ENCODE measurements around the gene SNAP23. TPM values are rescaled to one million over a fixed set of nuclear protein-coding genes. Genes with fewer than 3 reads are reported as not detected.

The SNAP23 gene
- 69.4 TPM for total RNA-seq

- peak; percentile 97 for DNase-seq
Observed at GRCh38 chr15:42495361-42496212, at the start of gene SNAP23. Gene SNAP23 (plus strand): TSS chr15:42495634. CDS start chr15:42511847, 16,213 bp downstream.

DNA sequence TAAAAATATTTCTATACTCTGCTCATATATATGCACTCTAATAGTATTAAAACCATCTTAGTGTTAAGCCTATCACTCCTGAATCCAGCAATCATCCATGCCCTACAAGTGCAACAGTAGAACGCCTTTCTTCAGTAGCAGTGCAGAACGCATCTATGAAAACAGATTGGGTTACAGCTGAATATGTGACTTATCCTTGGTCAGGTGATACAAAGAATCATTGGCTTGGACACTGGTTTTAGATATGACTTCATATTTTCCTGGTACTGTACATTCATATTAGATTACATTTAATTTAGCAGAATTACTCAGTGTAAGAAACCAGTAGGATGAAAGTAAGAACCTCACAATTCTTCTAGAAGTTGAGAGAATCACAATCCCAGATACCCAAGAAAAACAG is 47.8 kb upstream of the SNAP23 start:
- DNase-seq: no peak

DNA sequence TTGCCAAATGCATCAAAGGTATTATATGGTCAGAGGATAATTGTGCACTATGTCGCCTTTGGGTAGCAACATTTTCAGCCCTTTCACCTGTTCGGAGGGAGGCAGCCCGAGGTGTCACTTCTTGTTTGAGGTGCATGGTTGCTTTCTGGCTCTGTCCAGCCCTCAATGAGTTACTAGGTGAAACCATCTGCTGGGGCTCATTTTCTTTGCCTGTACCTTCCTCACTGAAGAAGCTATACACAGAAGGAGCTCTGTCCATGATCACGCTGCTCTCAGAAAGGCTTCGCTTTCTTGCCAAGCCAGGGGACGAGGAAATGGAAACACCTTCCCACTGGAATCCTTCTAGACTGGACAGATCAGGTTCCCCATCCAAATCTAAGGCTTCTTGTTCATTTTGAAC is 47.2 kb upstream of the SNAP23 start:
- no peak for DNase-seq

DNA sequence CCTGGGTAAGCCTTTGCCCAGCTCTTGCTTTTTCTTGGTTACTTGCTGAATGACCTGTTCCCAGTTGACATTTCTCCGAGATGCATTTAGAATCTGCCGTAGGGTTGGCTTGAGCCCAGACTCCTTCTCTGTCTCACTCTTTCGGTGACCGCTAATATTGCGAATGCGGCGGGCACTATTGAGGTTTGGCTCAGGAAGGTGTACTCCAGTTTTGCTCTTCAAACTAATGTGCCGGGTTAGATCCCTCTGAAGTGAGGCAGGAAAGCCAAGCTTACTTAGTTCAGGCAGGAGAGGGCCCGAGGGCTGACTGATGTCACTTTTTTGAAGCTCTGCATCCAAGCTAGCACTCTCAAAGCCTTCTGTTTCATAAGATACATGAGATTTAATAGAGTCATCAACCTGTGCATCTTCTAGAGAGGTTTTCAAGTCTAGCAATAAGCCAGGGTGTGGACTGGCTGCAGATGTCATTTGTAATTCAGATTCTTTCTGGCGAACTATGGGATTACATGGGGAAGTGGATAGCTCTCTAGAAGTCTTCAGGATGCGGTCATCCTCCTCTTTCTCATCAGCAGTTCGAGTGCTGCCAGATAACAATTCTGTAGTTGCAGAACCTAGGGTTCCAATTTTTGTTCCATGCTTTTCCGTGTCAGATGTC is 45.5 kb upstream of the SNAP23 start:
- no peak for DNase-seq

GRCh38 chr15:42450425-42450790 is 45.0 kb upstream of the SNAP23 start:
- no peak for DNase-seq

GRCh38 chr15:42453826-42454225 is 41.6 kb upstream of the SNAP23 start:
- DNase-seq: no peak

- DNase-seq: no peak
Observed at GRCh38 chr15:42456531-42456930, 38.9 kb upstream of the SNAP23 start.

GRCh38 chr15:42456971-42457370 is 38.5 kb upstream of the SNAP23 start:
- peak; percentile 61 for DNase-seq

DNA sequence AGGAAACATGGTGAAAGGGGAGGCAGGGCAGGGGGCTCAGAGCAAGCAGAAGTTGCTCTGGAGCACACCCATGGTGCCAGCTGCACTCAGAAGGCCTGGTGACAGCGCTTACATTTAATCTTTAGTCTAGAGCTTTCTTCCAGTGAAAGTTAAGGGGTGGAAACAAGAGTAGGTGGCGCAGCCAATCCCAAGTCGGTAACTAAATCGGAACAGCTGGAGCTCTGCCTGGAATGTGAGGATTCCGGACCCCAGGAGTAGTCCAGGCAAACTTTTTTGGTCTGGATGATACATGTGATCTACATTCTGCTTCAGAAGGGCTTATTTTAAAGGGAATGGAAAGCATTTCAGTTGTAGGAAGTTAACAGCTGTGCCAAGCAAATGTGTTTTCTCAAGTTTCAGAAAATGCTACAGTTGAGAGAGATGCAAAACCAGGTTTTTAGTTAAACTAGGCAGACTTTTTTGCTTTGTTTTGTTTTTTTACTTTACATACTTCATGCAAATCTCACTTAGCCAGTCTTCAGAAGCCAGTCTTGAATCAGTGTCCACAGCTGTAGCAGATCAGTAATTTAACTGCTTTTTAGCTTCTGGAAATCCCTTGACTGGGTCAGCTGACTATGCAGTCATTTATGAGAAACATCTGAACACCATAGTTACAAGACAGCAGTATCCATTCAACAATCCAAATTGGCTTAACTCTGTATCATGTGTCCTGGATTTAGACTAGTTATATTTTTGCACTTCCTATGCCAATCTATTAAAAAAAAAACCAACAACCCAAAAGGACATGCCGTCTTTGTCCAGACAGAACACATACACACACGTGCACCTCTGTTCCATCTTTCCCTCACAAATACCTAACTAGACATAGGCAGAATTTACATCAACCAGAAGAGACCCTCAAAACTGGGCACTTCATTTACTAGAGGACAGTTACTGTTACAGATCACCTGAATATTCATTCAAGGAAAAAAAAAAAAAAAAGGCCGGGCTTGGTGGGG is 37.7 kb upstream of the SNAP23 start:
- peak; percentile 99 for DNase-seq

DNA sequence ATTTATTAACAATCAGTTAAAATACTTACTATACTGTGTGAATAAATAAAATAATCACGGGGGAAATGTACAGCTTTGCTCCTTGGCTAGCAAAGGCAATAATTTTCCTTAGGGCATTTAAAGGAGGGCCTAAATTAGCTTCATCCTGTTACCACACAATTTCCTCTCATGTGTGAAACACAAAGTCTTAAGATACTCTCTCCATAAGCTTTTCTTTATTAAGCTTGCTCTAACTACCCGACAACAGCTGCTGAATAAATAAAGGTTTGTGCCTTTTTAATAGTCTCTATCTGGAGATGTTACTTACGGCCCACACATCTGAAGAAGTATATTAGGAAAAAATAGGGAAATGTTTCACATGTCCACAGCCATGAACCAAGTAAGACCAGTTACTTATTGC is 34.2 kb upstream of the SNAP23 start:
- DNase-seq: no peak

- DNase-seq: no peak
Observed at GRCh38 chr15:42465520-42466259, 29.7 kb upstream of the SNAP23 start.

- no peak for DNase-seq
Observed at GRCh38 chr15:42471002-42471401, 24.4 kb upstream of the SNAP23 start.

DNA sequence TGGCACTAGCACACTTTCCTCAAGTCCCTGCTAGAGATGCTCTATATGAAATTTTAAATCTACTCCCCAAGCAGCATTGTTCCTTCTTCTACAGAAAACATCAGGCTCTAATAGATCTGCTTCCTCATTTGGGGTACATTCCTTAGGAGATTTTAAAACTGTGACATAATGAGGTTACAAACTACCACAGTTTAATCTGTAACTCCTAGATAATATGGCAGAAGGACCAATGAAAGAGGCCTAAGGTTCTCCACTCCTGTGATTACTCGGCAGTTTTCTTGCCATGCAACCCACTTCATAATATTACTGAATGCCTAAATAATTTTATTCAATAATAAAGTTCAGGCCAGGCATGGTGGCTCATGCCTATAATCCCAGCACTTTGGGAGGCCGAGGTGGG is 20.6 kb upstream of the SNAP23 start:
- no peak for DNase-seq

DNA sequence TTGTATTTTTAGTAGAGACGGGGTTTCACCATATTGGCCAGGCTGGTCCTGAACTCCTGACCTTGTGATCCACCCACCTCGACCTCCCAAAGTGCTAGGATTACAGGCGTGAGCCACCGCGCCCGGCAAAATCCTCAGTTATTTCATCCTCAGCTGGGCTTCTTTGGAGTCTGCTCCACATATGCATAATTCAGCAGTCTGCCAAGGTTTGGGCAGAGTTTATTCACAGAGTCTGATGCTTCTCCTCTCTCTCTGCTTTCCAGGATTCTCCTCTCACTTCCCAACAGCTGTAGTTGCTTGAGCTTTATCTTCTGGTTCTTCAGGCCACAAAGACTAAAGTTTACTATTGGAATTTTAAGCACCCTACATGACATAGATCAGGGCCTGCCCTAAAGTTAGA is 12.7 kb upstream of the SNAP23 start:
- DNase-seq: no peak

- DNase-seq: no peak
Observed at GRCh38 chr15:42483677-42484076, 11.8 kb upstream of the SNAP23 start.

DNA sequence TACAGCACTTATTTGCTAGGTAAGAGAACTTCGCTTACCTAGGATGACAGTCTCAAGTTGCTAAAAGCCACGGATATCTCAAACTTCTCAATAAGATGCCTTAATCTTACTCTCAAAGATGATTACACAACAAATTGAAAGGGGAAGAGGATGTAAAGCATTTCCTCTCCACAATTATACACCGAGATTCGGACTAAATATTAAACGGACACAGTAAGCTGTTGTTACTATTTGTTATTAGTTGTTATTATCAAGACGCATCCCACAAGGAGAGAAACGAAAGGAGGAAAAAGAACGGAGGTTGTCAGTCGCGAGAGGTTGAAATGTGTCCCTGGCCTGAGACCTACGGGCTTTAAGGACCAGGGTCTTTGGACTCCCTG is 5.2 kb upstream of the SNAP23 start:
- peak; percentile 45 for DNase-seq

DNA sequence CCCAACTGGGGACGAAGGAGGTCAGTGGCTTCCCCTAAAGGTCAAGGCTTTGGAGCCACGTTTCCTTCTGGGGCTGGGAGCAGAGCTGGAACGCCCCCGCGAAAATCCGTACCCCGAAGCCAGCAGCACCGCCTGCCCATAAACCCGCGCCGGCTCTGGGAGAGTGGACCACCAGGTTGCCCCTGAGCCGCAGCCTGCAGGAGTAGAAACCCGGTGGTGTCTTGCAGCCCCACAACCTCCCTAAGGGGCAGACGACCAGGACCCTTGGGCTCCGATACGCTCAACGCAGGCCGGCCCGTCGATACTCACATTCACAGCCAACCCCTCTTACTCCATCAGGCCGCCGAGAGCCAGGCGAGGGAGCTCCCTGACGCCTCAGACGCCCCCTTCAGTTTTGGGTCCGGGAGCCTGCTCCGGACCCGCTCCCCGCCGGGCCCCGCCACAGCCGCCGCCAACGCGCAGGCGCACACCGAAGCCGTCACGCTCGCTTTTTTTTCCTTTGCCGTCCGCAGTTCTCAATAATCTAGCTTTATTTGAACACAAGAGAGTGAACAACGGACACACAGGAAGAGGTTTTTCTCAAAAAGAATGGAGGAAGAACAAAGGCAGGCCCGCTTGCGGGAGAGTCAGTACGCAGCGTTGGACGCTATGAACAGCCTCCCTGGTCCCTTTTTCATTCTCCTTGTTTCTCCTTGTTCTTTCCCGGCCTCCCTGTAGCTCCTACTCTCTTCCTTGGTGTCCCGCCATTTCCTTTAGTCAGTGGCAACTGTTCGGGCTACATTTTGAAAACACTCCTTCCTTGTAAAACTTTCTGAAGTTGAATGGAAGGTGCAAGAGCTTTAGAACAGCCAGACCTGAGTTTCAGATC is 4.5 kb upstream of the SNAP23 start, which contains the start of gene ZNF106:
ZNF106 (minus strand) TSS at position 471 of the 868 bp plus-strand sequence. CDS start 18,852 bp downstream, outside the sequence.
- DNase-seq: peak; percentile 97

DNA sequence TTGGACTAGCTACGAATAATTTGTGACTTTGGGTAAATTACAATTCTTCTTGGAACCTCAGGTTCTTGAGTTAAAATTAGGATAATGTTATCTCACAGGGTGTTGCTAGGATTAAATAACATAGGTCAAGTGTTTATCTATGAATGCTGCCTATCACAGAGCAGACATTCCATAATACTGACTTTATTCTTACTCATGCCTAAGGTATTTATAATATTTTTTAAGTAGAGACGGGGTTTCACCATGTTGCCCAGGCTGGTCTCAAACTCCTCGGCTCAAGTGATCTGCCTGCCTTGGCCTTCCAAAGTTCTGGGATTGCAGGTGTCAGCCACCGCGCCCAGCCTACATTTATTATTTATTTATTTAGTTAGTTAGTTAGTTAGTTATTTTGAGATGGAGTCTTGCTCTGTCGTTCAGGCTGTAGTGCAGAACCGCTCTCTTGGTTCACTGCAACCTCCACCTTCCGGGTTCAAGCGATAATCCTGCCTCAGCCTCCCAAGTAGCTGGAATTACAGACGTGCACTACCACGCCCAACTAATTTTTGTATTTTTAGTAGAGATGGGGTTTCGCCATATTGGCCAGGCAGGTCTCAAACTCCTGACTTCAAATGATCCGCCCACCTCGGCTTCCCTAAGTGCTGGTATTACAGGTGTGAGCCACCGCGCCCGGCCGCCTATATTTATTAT is 3.8 kb upstream of the SNAP23 start:
- no peak for DNase-seq

GRCh38 chr15:42493679-42494078 is 1.8 kb upstream of the SNAP23 start:
- DNase-seq: no peak

DNA sequence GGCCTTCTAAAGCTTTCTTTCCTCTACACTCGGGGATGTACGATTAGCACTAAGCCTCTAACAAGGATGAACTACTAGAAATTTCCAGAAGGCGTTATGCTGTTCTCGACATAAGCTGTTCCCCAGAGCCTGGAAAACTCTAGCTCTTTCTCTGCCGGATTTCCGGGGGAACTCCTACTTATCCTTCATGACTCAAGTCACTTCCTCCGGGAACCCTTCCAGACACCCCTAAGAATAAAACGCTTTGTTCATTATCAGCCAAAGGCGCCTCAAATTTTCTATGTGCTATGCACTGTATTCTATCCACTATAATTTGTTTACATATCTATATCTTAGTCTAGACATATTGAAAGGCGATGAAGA is 455 bp upstream of the SNAP23 start:
- DNase-seq: peak; percentile 75
